Progenitor cell of endocrine pancreas (in vitro differentiated cells): ENCODE measurements around the gene LCTL. TPM values are rescaled to one million over a fixed set of nuclear protein-coding genes. Genes with fewer than 3 reads are reported as not detected.
"Not testable (repeated sequence)": the region's sequence is repeated elsewhere in the genome, so short reads cannot be mapped to it uniquely, and the experiment has no call there.

Experiments used
- DNase-seq: peaks from one replicate; pipeline ENCODE4 v3.0.0; 2021; ENCODE audit warnings: low spot score; ENCODE audit not compliant: unreplicated experiment
- H3K27ac Mint-ChIP-seq: 2 replicates; pipeline ENCODE4 v1.8.0; 2021; ENCODE audit warnings: mild to moderate bottlenecking, moderate library complexity, mixed read lengths
- H3K27me3 Mint-ChIP-seq: 2 replicates; pipeline ENCODE4 v1.8.0; 2021; ENCODE audit warnings: mixed read lengths
- H3K36me3 Mint-ChIP-seq: 2 replicates; pipeline ENCODE4 v1.8.0; 2022; ENCODE audit warnings: mixed read lengths; ENCODE audit not compliant: insufficient read depth
- H3K4me1 Mint-ChIP-seq: 2 replicates; pipeline ENCODE4 v1.8.0; 2021; ENCODE audit warnings: low read depth, mixed read lengths
- H3K4me3 Mint-ChIP-seq: 2 replicates; pipeline ENCODE4 v1.8.0; 2021; ENCODE audit warnings: low read depth, mild to moderate bottlenecking, moderate library complexity, mixed read lengths
- H3K9me3 Mint-ChIP-seq: 2 replicates; pipeline ENCODE4 v1.8.0; 2021; ENCODE audit warnings: low read depth, mixed read lengths
- total RNA-seq: library from RNA; stranded (reverse); gene quantifications from 2 replicates; pipeline ENCODE4 v1.2.1, GENCODE V29; 2021
- TF ChIP-seq, protein P1 (sequence below): fragments of 200-600 bp; sonication (generic); IDR thresholded peaks from one replicate; pipeline ENCODE4 v1.5.0; 2021; ENCODE audit warnings: antibody characterized with exemption, mild to moderate bottlenecking; ENCODE audit not compliant: unreplicated experiment

LCTL gene
- total RNA-seq, 1 donor from 2014 or later = 1.5 TPM

DNA sequence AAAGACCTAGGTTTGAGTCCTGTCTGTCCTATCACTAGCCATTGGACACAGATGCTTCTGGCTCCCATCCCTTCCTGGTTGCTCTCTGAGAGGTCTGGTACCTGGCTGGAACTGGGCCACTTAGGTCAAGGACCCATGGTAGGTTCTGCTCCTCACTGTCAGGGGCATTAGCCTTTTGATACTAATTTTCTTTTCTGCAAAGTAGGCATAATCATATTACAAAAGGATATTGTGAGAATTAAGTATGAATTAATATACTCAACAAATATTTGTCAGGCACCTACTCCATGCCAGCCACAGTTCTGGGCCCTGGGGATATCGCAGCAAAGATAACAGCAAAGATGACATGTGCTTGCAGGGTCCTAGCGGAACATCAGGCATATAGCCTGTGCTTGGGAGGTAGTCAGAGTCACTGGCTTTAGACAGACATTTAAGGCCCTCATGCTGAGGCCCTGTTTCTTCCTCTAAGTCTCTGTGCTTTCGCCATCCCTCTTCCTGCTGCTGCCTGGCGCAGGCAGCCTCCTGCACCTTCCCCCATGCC, 25.6 kb upstream of the LCTL start:
- no peaks in the 10 kb centered on the region for H3K9me3 Mint-ChIP-seq
- H3K27me3 Mint-ChIP-seq = peaks cover 15% of the 10 kb centered on the region
- DNase-seq = no peak
- H3K4me1 Mint-ChIP-seq = peaks cover 21% of the 10 kb centered on the region
- no peak overlapping the region for H3K27ac Mint-ChIP-seq
- no peak overlapping the region for H3K4me3 Mint-ChIP-seq
- H3K36me3 Mint-ChIP-seq = no peaks in the 10 kb centered on the region
- TF ChIP-seq, protein P1, sequence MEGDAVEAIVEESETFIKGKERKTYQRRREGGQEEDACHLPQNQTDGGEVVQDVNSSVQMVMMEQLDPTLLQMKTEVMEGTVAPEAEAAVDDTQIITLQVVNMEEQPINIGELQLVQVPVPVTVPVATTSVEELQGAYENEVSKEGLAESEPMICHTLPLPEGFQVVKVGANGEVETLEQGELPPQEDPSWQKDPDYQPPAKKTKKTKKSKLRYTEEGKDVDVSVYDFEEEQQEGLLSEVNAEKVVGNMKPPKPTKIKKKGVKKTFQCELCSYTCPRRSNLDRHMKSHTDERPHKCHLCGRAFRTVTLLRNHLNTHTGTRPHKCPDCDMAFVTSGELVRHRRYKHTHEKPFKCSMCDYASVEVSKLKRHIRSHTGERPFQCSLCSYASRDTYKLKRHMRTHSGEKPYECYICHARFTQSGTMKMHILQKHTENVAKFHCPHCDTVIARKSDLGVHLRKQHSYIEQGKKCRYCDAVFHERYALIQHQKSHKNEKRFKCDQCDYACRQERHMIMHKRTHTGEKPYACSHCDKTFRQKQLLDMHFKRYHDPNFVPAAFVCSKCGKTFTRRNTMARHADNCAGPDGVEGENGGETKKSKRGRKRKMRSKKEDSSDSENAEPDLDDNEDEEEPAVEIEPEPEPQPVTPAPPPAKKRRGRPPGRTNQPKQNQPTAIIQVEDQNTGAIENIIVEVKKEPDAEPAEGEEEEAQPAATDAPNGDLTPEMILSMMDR = no peak

DNA sequence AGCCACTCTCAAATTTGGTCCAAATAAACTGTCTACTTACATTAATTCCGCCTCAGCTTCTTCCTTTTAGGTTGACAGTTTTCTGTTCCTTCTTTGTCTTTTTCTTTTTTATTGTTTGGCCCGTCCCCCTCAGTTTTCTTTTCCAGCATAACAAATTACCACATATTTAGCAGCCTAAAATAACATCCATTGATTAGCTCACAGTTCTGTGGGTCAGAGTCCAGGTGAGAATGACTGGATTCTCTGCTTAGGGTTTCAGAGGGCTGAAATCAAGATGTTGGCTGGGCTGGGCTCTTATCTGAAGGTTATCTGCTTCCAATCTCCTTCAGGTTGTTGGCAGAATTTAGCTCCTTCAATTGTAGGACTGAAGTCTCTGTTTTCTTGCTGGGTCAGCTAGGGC, 24.6 kb upstream of the LCTL start:
- TF ChIP-seq, protein P1 = no peak
- DNase-seq = no peak
- H3K4me3 Mint-ChIP-seq = no peak overlapping the region

GRCh38 chr15:66589429-66589828, 23.6 kb upstream of the LCTL start:
- not testable (repeated sequence) for H3K27ac Mint-ChIP-seq, H3K36me3 Mint-ChIP-seq, H3K9me3 Mint-ChIP-seq, DNase-seq, H3K4me3 Mint-ChIP-seq
- H3K4me1 Mint-ChIP-seq = peaks cover 23% of the 10 kb centered on the region
- H3K27me3 Mint-ChIP-seq = peaks cover 12% of the 10 kb centered on the region

More for the DNA sequence above, 24.6 kb upstream of the LCTL start:
- Mint-ChIP-seq H3K9me3 (no peaks in the 10 kb centered on the region), H3K4me1 (peaks cover 23% of the 10 kb centered on the region), H3K36me3 (no peaks in the 10 kb centered on the region), H3K27ac (no peak overlapping the region), H3K27me3 (peaks cover 18% of the 10 kb centered on the region)

- Mint-ChIP-seq H3K36me3 (no peaks in the 10 kb centered on the region), H3K27me3 (peaks cover 11% of the 10 kb centered on the region), H3K27ac (no peak overlapping the region), H3K9me3 (no peaks in the 10 kb centered on the region), H3K4me3 (no peak overlapping the region), H3K4me1 (peaks cover 23% of the 10 kb centered on the region)
- DNase-seq = no peak
- TF ChIP-seq, protein P1 = no peak
Measured at GRCh38 chr15:66588971-66589370, 23.2 kb upstream of the LCTL start.

DNA sequence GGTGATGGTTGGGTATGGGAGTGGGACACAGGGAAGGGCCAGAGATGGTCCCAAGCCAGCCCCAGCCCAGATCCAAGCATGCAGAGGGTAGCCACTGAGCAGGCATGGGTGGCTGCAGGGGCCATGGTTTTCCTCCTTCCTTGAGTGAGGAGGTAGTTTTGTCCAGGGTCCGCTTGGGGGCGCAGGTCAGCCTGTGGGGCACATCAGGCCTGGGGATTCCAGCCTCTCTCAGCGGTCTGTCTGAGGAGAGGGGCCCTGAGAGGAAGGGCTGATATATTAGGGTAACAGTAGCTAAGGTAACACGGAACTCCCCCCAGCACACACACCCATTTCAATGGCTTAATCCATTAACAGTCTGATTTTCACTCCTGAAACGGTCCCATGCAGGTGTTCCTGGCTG, 22.7 kb upstream of the LCTL start:
- no peak overlapping the region for H3K4me3 Mint-ChIP-seq
- no peak overlapping the region for H3K27ac Mint-ChIP-seq
- TF ChIP-seq, protein P1 = no peak
- no peaks in the 10 kb centered on the region for H3K9me3 Mint-ChIP-seq
- peaks cover 11% of the 10 kb centered on the region for H3K27me3 Mint-ChIP-seq
- H3K4me1 Mint-ChIP-seq = peaks cover 23% of the 10 kb centered on the region
- no peak for DNase-seq
- H3K36me3 Mint-ChIP-seq = no peaks in the 10 kb centered on the region

DNA sequence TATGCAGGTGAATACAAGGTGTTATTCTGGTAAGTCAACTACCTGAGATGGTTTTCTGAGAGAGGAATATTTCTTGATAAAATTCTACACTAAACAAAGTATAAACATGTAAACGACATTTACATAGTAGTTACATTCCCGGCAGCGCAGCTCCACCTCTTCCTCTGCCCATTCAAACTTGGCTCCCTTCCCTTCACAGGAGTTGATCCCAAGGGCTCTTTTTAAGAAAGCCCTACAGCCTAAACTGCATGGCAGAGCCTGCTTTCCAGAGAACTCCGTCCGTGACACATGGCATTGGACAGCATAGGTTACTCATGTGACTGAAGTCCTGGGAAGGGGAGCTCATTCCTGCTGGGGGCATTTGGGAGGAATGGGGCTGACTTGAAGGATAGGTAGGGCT, 22.0 kb upstream of the LCTL start:
- Mint-ChIP-seq H3K27ac (no peak overlapping the region), H3K36me3 (no peaks in the 10 kb centered on the region), H3K4me1 (peaks cover 17% of the 10 kb centered on the region), H3K9me3 (no peaks in the 10 kb centered on the region), H3K4me3 (no peak overlapping the region), H3K27me3 (peaks cover 8% of the 10 kb centered on the region)
- DNase-seq = no peak
- TF ChIP-seq, protein P1 = no peak
